HG03571 (cell line): Measurements from ENCODE around the gene MCTP2.
"Not testable (repeated sequence)": the region's sequence is repeated elsewhere in the genome, so short reads cannot be mapped to it uniquely, and the experiment has no call there.

Experiments
- ATAC-seq: cut with Tn5 transposase; IDR thresholded peaks from one replicate; pipeline ENCODE4 v1.9.1; 2021; ENCODE audit not compliant: unreplicated experiment

Gene MCTP2

GRCh38 chr15:94234300-94234699, 2.9 kb downstream of the MCTP2 start:
- ATAC-seq = peak; percentile 16

GRCh38 chr15:94235041-94235440, 3.7 kb downstream of the MCTP2 start:
- ATAC-seq = no peak

GRCh38 chr15:94235646-94236045, 4.3 kb downstream of the MCTP2 start:
- ATAC-seq = no peak

- no peak for ATAC-seq
These were observed 5.2 kb downstream of the MCTP2 start for GRCh38 chr15:94236608-94237007.

- ATAC-seq = no peak
These were observed 6.5 kb downstream of the MCTP2 start for GRCh38 chr15:94237903-94238302.

- ATAC-seq = peak; percentile 68
These were observed 7.3 kb downstream of the MCTP2 start for GRCh38 chr15:94238539-94239118.

GRCh38 chr15:94239474-94239873, 8.1 kb downstream of the MCTP2 start:
- ATAC-seq = no peak

- ATAC-seq = no peak
These were observed 9.1 kb downstream of the MCTP2 start for GRCh38 chr15:94240480-94240879.

- no peak for ATAC-seq
These were observed 10.9 kb downstream of the MCTP2 start for GRCh38 chr15:94242257-94242656.

- ATAC-seq = not testable (repeated sequence)
These were observed 11.6 kb downstream of the MCTP2 start for GRCh38 chr15:94243003-94243402.

GRCh38 chr15:94243418-94243817, 12.1 kb downstream of the MCTP2 start:
- no peak for ATAC-seq

GRCh38 chr15:94246016-94246415, 14.7 kb downstream of the MCTP2 start:
- ATAC-seq = no peak

GRCh38 chr15:94247789-94248638, 16.7 kb downstream of the MCTP2 start:
- no peak for ATAC-seq

- ATAC-seq = no peak
These were observed 19.4 kb downstream of the MCTP2 start for GRCh38 chr15:94250801-94251200.

GRCh38 chr15:94252223-94252766, 20.9 kb downstream of the MCTP2 start:
- ATAC-seq = no peak

GRCh38 chr15:94252906-94253491, 21.6 kb downstream of the MCTP2 start:
- ATAC-seq = no peak

- peak; percentile 57 for ATAC-seq
These were observed 22.4 kb downstream of the MCTP2 start for GRCh38 chr15:94253742-94254141.

GRCh38 chr15:94255540-94255939, 24.2 kb downstream of the MCTP2 start:
- no peak for ATAC-seq

GRCh38 chr15:94256511-94256910, 25.1 kb downstream of the MCTP2 start:
- ATAC-seq = no peak

- not testable (repeated sequence) for ATAC-seq
These were observed 26.4 kb downstream of the MCTP2 start for GRCh38 chr15:94257776-94258175.

- peak; percentile 56 for ATAC-seq
These were observed 26.9 kb downstream of the MCTP2 start for GRCh38 chr15:94258246-94258645.
